Left forelimb (tissue), 1 donor: ENCODE measurements around the gene ARHGEF37.

ENCODE experiments used
- DNase-seq: peaks from one replicate; pipeline ENCODE4 v3.0.0-alpha.2; 2018; ENCODE audit warnings: low spot score

Gene ARHGEF37

GRCh38 chr5:149603920-149604319 lies 22.6 kb downstream of the ARHGEF37 start:
- no peak for DNase-seq

- DNase-seq: no peak
Measured at GRCh38 chr5:149604321-149604720, 23.0 kb downstream of the ARHGEF37 start.

DNA sequence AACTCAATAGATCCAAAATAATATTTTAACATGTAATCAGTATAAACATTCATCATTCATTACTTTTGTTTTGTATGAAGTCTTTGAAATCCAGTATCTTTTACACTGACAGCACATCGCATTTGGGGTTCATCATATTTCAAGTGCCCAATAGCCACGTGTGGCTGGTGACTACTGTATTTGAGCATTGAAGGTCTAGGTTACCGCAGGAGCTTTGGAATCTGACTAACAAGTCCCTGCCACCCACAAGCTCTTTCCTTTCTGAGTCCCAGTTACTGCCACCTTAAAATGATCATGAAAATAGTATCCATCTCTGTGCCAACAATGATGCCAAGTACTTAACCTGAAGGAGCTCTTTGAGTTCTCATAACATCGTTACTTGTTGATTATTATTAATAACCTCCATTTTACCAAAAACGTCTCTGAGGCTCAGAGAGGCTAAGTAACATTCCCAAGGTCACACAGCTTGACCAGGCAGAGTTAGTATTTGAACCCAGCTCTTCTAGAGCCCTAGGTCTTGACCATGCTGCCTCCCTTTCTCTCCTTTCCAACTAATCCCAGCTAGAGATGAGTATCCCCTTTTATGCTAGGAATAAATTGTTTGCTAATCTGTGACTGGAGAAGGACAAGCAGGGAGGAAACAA lies 24.2 kb downstream of the ARHGEF37 start:
- DNase-seq: no peak

DNA sequence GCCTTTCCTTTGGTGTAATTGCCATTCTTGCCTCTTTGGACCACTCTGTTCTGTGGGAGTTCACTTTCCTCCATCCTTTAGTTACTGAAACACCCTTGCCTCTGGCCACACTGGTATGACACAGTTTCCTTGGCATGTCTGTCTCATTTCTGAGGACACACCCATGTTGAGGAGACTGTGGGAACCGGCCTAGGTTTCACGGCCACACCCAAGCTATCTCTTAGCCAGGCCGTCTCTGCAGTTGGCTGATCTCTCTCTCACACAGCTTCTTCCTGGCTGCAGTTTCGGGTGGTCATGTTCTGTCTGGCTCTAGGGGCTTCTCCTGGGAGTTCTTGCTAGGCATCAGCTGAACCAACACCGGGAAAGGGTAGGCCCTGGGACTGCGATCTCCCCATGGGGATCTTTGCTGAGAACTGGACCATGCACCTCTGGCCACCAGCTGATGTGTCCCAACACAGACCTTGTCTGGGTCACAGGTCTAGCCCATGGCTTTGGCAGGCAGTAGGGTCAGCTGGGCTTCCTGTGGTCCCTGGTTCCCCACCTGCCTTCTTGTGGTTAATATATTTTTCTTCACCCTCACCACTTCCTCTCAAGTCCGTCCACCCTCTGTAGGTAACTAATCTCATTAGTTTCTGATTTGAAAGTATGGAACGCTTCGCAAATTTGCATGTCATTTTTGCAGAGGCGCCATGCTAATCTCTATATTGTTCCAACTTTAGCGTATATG lies 24.9 kb downstream of the ARHGEF37 start:
- DNase-seq: no peak

GRCh38 chr5:149608936-149609545 lies 27.7 kb downstream of the ARHGEF37 start:
- DNase-seq: no peak

DNA sequence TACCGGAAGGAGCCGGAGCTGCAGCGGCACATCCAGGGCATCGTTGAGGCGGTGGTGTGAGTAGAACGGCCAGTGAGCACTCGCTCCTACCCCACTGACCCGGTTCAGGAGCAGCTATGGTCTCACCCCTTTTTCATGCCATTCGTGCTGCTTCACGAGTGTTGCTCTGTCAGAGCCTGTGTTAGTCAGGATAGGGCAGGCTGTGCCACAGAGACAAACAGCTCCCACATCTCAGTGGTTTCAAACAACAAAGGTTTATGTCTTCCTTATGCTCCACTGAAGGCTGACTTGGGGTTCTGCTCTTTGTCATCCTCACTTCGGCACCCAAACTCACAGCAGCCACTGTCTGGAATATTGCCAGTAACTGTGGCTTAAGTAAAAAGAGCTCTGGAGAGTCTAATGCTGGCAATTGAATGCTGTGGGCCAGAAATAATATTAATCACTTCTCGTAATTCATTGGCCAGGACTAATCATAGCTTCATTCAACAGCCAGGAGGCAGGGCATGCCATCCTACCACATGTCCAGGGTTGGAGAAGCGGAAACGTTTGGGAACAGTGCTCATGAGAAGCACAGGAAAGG lies 28.4 kb downstream of the ARHGEF37 start:
- no peak for DNase-seq

DNA sequence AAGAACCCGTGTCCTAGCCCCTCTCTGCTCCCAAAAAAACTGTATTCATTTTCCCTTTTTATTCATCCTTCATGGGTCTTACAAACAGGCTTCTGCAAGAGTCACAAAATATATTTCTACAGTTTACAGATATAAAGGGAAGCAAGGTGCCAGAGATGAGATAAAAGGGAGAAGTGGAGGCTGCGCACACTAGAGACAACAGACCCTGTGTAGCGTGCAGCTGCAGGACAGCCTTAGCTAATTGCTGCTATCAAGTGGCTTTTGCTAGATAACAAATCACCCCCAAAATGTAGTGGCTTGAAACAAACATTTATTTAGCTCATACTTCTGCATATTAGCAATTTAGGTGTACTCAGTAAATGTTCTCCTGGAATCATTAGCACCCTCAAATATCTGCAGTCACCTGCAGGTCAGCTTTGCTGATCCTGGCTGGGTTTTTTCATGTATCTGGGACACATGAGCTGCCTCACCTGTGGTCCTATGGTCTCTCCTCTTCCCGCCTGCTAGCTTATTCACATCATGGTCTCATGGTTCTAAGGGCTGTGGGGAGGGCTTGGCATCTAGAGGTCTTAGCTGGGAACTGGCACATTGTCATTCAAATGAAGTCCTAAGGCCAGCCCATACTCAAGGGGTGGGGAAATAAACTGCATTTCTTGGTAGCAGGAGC lies 29.4 kb downstream of the ARHGEF37 start:
- DNase-seq: no peak

- no peak for DNase-seq
Measured at GRCh38 chr5:149611326-149611725, 30.0 kb downstream of the ARHGEF37 start.

GRCh38 chr5:149614034-149614907 lies 33.0 kb downstream of the ARHGEF37 start:
- DNase-seq: no peak

GRCh38 chr5:149615976-149616375 lies 34.7 kb downstream of the ARHGEF37 start:
- no peak for DNase-seq

DNA sequence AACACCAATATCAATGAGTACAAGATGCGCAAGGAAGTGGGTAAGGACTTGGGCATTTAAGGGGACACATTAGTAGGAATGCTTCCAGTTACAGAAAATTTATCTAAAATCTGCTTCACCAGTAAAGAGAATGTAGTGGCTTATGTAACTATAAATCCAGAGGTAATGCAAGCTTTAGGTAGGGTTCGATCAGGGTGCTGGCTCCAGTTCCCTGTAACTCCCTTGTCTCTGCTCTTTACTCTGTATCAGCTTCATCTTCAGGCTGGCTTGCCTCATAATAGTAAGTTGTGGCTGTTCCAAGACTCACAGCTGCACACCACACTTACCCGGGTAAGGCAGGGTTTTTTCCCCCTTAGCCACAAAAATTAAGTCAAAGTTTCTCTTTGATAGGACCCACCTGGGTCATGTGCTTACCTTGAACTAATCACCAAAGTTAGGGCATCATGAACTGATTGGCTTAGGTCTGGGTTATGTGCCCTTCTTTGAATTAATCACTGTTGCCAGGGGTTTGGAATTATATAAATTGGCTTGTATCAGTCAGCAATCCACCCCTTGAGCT lies 35.5 kb downstream of the ARHGEF37 start:
- DNase-seq: no peak

- no peak for DNase-seq
Measured at GRCh38 chr5:149617760-149618306, 36.5 kb downstream of the ARHGEF37 start.

DNA sequence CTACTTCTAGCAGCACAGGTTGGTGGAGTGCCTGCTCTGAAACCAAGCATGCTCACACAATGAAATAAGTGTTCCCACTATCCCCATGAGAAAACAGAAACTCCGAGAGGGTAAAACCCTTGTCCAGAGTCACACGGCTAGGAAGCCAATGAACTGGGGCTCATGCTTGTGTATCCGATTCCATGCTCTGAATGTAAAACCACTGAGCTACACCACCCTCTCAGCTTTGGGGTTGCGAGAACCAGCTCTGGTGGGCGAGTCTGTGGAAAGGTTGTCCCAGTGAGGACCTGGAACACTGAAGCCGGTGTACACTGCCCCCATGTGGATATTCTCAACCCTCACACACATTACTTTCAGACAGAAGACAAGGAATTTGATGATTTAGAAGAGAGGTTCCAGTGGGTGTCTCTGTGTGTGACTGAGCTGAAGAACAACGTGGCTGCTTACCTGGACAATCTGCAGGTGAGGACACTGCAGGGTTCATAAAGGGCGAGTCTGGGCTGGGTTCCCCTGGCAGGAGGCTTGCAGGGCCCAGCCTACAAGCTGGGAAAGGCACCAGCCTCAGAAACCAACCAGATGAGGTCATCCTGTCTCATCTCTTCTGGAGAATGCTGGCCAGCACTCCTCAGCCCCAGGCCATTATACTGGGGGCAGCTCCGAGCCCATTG lies 37.4 kb downstream of the ARHGEF37 start:
- DNase-seq: no peak

DNA sequence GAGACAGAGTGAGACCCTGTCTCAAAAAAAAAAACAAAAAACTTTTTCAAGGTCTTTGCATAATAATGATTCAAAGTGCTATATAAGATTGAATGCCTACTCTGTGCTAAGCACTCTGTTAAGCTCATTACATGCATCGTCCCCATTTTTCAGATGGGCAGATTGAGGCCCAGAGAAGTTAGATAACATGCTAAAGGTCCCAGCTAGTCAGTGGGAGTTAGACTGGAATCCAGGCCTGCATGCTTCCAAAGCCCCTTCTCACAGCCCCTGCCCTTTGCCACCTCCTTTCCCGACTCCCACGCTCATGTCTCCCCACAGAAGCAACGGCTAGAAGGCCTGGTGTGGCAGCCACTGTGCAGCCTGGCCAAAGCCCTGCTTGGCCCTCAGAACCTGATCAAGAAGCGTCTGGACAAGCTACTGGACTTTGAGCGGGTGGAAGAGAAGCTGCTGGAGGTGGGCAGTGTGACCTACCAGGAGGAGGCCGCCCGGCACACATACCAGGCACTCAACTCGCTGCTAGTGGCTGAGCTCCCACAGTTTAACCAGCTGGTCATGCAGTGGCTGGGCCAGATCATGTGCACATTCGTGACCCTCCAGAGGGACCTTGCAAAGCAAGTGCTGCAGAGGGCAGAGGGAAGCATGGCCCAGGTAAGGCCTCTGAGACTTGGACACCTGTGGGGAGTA lies 40.3 kb downstream of the ARHGEF37 start:
- DNase-seq: no peak

GRCh38 chr5:149622466-149622865 lies 41.2 kb downstream of the ARHGEF37 start:
- no peak for DNase-seq

DNA sequence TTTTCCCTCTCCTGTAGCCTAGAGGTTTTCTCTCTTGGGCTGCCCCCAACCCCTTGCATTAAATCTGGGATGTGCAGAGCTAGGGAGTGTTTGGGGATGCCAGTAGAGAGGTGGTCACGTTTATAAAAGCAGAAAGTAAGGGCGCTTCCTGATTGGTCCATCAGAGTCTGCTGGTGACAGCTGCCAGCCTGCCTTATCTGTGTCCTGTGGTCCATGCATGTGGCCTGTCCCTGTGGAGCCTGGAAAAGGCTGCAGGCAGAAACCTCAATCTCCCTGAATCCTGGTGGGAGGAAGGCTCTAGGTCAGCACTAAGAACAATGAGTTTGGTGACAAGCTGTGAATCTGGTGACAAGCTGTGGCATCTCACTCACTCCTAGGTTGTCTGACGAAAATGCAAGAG lies 42.2 kb downstream of the ARHGEF37 start:
- no peak for DNase-seq

DNA sequence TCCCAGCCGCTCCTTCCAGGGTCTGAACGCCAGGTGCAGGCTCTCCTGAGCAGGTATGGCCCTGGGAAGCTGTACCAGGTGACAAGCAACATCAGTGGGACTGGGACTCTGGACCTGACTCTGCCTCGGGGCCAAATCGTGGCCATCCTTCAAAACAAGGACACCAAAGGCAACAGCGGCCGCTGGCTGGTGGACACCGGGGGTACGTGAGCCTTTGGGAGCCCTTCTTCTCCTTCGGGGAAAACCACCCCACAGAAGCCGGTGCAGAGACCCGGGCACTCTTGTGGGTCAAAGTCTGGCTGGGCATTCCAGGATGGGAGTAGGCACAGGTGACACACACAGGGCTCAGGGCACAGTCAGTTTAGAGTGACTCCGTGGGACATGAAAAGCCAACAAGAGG lies 45.8 kb downstream of the ARHGEF37 start:
- no peak for DNase-seq

GRCh38 chr5:149628221-149628620 lies 46.9 kb downstream of the ARHGEF37 start:
- no peak for DNase-seq

DNA sequence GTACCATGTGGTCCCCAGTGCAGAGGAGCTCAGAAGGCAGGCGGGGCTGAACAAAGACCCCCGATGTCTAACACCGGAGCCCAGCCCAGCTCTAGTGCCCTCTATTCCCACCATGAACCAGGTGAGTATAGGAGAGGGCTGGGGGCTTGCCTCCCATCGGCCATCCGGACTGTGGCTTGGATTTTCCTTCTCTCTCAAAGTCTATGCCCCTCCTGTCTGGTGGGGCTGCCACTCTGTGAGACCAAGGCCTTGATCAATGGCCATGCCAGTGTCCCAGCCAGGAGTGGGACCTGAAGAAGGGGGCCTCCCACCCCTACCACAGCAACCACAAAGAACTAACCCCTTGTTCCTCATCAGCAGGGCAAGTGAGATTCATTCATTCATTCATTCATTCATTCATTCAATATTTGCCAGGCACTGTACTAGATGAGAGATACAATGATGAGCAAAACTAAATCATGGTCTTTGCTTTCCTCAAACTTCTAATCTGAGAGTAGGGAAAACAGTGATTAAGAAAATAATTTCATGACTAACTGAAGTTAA lies 47.6 kb downstream of the ARHGEF37 start:
- DNase-seq: no peak
